GM19099 (cell line): ENCODE results near the gene SLC27A3.

Experiments
- POLR2A ChIP-seq: IDR thresholded peaks from 3 replicates; pipeline ENCODE4 v1.6.1; 2011; ENCODE audit warnings: low read depth; ENCODE audit not compliant: insufficient read length; ENCODE audit errors: extremely low read depth

Gene SLC27A3

GRCh38 chr1:153799566-153800465 is 24.6 kb downstream of the SLC27A3 start:
- TF ChIP-seq POLR2A = no peak

DNA sequence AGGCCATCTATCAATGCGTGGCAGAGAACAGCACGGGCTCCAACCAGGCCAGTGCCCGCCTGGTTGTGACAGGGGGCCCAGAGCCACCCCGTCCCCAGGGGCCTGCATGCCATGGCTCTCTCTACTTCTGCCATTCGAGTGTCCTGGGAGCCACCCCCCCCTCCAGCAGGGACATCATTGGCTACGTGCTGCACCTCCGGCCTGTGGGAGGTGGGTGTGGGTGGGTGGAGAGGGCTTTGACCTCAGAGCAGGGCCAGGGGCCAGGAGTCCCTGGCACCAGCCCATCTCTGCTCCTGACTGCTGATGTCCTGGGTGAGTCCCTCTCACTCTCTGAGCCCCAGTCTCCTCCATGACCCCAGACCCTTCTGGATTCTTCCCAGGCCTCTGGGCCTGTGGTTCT is 25.3 kb downstream of the SLC27A3 start:
- no peak for TF ChIP-seq POLR2A

- no peak for TF ChIP-seq POLR2A
These were observed 25.9 kb downstream of the SLC27A3 start for GRCh38 chr1:153801028-153801625.

DNA sequence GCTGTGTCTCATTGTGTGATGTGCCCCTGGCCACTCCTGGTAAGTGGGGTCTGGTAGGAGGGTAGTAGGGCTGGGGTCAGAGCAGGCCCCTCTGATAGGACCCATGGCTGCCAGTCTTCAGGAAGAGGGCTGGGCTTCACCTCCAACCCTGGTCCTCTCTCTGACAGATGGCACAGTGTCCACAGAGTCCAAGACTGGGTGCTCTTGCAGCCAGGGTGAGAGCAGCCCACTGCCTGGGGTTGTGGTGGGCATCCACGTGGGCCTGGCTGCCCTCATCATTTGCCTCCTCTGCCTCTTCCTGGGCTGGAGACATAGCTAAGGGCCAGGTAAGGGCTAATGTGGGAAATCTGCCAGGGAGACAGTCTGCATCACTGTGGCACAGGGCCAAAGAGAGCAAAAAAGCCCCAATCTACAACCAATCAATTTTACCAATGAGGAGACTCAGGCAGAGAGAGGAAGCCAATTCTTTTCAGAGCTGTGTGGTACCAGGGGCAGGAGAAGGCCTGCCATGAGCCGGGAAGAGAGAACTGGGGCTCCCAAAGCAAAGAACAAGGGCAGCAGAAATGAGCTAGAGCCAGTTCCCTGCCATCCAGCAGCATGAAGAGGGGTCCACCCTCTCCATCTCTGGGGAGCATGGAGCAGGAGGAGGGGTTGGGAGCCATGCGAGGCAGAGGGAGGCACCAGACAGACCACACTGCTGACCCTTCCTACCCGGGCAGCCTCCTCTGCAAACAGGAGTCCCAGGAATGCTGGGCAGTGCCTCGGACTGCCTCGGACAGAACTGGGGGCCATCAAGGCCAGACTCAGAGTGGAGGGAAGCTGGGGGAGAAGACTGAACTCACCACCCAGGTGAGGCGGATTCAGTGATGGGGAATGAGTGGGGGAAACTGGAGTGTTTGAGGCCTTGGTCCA is 26.8 kb downstream of the SLC27A3 start:
- TF ChIP-seq POLR2A = no peak

DNA sequence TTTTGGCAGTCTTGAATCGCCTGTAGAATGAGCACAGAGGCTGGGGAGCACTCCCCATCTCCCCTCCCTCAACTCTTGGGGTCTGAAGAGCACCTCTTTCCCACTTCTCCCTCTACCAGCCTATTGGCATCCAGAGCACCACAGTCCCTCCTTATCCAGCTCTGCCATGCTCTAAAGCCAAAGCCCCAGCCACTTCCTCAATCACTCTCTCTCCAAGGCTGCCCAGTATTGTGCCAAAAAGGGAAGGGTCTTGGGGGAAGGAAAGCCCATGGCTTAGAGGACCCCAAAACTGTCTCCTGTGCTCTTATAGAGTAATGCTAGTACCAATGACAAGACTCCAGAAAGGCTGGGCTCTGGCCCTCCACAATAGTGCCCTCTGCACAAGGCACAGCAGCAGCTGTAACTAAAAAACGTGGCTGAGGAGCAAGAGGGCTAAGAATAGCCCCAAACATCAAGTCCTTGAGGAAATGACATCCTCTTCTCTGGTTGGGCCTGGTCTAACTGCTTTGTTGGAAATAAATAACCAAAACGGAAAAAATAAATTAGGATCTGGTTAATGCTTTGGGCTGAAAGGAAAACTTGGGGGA is 28.4 kb downstream of the SLC27A3 start:
- TF ChIP-seq POLR2A = no peak

GRCh38 chr1:153804112-153804511 is 28.9 kb downstream of the SLC27A3 start:
- TF ChIP-seq POLR2A = no peak

DNA sequence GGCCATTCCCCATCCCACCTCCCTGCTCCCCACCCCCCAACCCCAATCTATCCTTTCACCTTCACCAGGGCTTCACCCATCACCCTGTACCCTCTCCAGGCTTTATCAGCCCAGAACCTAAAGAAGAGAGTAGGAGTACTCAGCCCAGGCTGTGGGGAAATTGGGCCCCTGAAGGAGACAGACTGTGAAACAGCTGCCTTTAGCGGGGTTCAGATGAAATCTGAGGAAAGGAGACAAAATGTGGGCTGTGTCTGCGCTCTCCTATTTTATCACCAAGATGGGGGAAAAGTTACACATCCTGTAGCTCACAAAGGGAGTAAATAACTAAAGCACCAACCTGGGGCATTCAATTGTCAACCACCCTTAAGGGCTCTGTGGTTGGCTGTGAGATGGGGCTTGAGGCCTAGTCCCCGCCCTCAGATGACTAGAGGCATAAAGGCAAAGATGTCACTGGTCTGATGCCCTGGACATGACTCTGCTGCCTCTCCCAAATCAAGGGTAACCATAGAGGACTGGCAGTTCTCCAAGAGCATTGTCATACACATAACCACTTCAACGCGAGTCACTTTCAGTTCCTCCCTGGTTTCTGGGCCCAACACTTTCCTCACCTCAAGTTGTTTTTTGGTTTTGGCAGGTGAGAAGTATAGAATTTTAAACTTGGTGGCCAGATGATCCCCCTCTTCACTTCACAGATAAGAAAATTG is 30.0 kb downstream of the SLC27A3 start:
- no peak for TF ChIP-seq POLR2A

GRCh38 chr1:153805886-153806719 is 30.9 kb downstream of the SLC27A3 start:
- TF ChIP-seq POLR2A = no peak

DNA sequence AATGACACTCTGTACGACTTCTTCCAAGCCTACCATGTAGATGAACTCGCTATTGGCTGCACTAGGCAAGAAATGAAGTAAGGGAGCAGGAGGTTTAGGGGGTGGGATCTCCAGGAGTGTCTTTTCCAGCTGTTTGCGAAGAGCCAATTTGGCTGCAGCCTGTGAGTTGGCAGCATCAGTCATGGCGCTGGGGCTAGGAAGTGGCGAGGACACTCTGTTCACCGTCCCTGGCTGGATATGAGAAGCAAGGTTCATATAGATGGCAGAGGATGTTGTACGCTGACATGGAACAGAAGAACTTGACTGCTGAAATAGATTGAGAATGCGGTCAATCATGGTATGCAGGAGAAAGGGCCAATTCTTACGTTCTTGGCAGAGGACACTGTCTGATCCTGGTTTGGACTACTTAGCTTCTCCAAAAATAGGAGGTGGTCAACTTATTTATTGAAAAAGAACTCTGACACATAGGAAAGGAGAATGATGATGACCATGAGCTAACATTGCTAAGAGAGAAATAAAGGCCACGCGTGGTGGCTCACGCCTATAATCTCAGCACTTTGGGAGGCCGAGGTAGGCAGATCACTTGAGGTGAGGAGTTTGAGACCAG is 41.2 kb downstream of the SLC27A3 start:
- no peak for TF ChIP-seq POLR2A

DNA sequence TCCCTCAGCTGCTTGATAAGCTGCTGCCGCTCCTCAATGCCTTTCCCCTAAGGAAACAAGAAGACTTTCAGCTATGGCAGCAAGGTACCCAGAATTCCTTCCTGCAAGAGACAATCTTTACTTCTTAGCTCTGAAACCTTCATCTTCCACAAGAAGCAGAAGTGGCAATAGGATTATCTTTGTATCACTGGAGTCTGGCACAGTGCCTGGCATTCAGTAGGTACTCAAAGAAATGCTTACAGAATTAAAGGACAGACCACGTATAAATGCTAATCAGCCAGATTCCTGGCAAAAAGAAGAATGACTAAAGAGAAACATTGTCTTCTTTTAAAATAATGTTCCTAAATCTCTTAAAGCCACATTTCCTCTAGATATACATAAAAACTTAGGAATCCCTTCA is 43.7 kb downstream of the SLC27A3 start:
- no peak for TF ChIP-seq POLR2A

GRCh38 chr1:153827168-153827964 is 52.2 kb downstream of the SLC27A3 start:
- no peak for TF ChIP-seq POLR2A
